DMS 273 (cell line): ENCODE measurements around the gene NAT9.
A peak's percentile ranks its signal among the peaks of the same experiment; 100 is the strongest.

Experiments used
- DNase-seq: peaks from one replicate; lab custom pipeline; 2025; ENCODE audit not compliant: unreplicated experiment; lab: John Stamatoyannopoulos, UW

NAT9 gene, protein sequence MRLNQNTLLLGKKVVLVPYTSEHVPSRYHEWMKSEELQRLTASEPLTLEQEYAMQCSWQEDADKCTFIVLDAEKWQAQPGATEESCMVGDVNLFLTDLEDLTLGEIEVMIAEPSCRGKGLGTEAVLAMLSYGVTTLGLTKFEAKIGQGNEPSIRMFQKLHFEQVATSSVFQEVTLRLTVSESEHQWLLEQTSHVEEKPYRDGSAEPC

DNA sequence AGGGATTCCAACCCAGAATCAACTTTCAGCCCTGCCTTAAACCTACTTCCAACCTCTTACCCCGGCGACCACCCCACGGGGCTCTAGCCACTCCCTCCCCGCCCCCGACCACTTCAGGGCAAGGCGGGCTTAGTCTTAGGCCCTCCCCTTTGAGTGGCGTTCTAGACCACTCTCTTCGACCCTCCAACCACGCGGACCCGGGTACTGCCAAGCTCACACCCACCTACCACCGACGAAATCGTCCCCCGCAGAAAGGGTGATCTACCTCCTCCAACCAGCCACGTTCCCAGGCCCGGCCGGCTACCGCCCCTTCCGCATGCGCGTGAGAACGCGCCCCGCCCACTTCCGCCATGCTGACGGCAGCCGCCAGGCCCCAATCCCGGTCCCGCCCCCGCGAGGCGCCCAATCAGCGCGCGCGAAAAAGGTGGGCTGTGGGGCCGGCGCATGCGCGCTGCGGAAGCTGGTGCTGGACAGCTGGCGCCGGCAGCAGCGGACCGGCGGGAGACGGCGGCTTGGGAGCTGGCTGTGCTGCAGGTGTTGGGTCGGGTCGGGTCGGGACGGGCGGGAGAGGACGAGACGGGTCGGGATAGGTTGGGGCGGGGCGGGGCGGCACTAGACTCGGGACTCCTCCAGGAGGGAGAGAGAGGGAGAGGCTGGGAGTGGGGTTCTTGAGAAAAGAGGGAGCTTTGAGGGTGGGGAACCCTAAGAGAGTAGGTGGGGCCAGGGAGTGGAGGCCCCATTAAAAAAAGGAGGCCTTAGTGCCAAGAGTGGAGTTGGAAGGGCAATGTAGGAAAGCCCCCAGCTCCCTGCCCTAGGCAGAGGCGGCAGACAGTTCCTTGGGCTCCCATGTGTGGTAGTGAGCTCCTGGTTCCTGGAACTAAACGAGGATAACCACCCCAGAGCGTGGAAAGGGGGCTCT is at the start of gene NAT9:
NAT9 (minus strand) TSS at position 302 of the 919 bp plus-strand sequence. CDS start 647 bp downstream, outside the sequence.
- DNase-seq: peak; percentile 99

- peak; percentile 84 for DNase-seq
Observed at GRCh38 chr17:74824961-74825627, 48.9 kb upstream of the NAT9 start.

DNA sequence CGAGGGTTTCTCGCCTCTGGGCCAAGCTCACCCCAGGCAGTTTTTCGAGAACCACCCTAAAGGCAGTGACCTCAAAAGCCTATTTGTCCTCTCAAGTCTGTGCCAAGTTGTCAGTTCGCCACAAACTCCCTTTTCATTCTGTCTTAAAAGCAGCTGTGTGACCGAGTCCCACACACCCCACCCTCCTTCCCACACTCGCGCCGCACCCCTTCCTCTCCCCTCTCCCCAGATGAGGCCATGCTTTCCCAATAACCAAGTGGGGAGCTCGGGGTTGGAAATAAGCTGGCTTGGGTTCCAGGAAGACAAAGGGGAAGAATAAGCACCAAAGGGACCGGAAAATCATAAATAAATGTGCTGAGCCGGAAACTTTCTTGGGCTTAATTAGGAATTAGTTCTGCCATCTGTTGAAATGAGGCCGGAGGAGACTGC is 46.8 kb upstream of the NAT9 start:
- peak; percentile 53 for DNase-seq

- DNase-seq: no peak
Observed at GRCh38 chr17:74822335-74822938, 46.3 kb upstream of the NAT9 start.

DNA sequence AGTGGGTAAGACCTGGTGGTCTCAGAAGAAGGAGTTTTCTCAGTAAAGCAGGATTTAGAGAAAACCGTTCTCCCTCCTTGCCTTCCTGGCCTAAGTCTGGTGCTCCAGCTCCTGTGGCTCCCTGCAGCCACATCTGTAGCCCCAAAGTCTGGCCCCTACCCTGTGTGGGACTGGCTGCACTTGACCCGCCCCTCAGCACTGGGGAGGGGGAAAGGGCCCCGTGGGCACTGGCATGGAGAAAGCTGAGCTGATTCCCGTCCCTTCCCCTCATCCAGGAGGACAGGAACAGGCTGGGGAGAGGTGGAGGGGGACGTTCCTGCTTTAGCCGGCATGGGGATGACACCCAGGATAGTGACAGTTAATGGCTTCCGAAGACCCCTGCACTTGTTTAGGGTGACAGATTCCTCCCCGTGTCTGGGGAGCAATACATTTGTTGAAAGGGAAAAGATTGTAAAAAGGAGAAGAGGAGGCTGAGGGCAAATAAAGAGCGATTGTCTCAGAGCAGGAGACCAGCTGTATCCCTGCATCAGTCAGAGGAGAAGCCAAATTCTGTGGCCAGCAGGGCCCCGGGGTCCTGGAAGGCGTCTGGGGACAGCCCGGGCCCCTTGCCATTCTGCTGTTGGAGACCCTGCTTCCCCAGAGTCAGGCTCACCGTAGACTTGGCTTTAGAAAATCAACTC is 45.6 kb upstream of the NAT9 start:
- DNase-seq: no peak

DNA sequence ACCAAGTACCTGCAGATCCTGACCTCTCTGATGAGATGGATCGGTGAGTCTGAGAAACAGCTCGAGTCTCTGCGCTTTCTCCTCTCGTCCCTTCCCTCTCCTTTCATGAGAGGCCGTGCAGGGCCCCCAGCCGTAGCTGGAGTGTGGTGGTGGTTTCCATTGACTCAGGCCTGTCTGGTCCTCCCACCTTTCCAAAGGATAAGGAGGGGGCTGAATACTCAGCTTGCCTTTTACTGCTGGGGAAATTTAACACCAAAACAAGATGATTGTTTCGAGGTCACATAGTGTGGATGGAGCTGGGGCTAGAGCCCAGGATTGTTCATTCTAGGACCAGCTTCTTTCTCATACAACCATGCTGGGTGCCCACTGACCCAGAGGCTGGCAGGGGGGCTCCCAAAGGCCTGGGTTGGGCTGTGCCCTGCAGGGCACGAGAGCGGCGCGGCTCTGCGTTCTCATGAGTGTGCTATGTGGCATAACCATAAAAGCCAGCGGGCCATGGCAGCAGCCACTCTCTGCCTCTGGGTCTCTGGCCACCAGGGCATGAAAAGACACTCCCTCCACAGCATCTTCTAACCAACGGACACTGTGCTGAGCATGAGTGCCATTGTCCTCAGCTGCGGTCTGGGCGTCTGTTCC is 43.8 kb upstream of the NAT9 start:
- no peak for DNase-seq

GRCh38 chr17:74818291-74818938 is 42.3 kb upstream of the NAT9 start:
- DNase-seq: no peak

DNA sequence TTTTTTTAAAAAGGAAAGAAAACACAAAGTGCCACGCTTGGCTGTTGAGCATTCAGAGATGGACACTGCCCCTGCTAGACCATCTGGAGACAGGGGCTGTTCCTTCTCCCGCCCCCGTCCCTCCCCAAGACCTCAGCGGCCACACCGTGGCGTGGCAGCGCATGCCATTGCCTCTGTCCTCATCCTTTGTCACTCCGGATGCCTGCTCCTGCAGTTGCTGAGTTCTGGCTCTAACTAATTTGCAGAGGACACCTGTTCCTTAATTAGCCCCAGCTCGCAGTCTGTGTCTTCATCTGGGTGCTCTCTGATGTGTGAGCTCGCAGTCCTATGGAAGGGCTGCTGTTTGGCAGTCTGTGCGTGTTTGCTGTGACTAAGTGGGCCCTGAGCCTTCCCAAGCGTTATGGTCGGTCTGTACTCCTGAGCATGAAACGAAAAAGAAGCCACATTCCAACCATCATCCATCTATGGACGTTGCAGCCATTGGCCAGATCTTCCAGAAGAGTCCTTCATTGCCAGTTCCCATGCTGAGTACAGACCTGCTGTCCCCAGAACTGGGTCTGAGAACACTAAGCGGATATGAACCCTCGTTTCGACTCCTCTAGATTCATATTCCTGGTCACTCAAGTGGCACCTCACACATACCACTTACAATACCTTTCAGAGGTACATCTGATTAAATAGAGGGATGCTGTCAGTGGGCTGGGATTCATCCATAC is 40.9 kb upstream of the NAT9 start:
- DNase-seq: peak; percentile 40

GRCh38 chr17:74815550-74816370 is 39.6 kb upstream of the NAT9 start:
- peak; percentile 58 for DNase-seq

DNA sequence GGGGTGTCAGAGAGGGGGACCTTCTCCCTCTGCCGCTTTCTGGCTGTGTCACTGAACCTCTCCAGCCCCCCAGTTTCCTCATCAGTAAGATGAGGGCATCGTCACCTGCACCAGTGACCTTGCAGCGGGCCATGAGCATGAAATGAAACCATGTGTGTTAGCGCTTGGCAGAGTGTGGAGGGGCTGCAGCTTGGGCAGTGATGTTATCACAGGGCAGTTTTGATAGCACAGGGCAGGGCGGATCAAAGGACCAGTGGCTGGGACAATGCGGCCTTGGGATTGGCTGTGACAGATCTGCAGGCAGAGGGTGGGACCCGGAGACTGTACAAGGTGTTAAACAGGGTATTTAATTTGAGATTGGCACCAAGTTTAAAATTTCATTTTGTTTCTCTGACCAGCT is 38.9 kb upstream of the NAT9 start:
- no peak for DNase-seq

- peak; percentile 48 for DNase-seq
Observed at GRCh38 chr17:74814453-74814852, 38.3 kb upstream of the NAT9 start.

DNA sequence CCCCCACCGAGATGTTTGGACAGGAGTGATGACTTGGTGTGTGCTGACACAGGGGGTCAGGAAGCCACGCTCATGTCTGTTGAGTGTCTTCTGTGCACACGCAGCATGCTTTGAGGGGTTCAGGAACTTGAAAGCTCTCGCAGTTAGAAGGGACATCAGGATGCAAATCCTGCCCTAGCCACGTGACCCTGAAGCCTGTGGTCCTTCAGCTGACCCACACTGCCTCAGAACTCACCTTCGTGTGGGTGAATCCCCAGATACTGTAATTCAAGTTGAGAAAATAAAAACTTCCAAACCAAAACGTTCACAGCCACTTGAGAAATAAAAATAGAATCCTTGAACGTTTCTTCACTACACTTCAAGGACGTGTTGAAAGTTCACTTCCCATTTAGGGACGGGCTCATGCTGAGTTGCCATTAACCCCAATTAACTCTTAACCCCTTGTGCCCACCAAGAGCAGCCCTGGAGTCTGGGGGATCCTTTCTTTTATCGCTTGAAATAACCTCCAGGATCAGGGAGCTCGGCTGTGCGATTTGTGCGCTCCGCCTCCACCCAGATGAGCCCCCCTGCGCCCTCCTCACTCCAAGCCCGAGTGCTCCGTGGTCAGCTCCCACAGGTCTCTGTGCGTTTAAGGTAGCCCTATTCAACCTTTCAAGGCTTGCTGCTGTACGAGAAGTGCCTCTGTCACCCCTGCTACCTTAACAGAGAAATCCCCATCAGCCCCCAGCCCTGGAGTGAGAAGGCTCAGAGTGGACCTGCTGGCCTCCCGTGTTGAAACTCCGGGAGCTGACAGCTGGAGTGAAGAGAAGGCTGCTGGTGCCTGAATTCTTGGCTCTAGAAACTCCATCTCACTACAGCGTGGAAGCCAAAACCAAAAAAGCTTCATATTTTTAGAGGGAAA is 36.2 kb upstream of the NAT9 start:
- peak; percentile 22 for DNase-seq

DNA sequence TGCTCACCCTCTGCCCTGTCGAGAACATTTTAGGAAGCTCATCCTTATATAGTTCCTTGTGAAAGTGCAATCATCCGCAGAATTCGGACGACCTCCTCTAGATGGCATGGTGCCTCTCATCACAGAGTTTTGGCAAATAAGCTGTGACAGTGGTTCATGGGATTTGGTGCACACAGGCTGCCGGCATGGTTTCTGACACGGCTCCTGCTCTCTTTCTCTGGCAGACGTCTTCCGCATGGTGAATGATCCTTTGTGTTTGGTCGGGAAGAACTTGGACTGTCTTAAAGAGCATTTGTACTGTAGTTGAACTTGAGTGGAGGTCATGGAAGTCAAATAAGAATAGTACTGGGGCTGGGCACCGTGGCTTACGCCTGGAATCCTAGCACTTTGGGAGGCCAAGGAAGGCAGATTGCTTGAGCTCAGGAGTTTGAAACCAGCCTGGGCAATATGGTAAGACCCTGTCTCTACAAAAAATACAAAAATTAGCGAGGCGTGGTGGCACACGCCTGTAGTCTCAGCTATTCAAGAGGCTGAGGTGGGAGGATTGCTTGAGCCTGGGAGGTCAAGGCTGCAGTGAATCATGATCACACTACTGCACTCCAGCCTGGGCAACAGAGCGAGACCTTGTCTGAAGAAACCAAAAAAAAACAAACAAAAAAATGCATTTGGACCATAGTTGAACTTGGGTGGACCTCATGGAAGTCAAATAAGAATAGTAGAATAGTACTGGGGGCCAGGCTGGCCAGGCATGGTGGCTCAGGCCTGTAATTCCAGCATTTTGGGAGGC is 34.7 kb upstream of the NAT9 start:
- DNase-seq: no peak

DNA sequence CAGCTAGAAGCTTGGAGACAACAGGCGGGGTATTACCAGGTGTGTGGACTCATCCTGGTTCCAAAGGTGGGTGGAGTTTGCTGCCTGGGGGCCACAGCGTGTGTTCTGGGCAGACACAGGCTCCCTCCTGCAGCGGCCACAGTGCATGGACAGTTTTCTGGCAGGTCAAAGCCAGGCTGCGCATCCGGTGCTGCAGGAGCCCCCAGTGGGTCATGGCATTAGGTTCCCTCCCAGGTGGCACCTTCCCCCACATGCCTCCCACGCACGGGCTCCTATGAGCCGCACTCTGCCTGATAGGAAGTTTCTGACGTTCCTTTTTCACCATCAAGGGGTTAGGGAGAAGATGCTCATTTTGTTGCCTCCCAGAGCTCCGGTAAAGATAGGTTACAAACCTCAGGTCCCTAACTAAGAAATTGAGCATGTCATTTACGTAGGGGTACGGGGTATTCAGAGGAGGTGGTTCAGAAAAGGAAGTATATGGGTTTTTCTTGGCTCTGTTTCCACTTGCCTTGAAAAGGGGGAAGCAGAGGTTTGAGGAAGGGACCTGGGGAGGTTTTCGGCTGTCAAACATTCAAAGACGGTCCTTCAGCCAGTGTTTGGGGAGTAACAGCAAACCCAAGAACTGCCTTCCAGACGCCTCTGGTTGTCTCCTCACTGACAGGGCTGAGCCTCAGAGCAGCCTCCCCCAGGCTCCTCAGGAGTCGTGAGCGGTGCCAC is 32.7 kb upstream of the NAT9 start:
- peak; percentile 26 for DNase-seq

- peak; percentile 98 for DNase-seq
Observed at GRCh38 chr17:74807925-74808324, 31.8 kb upstream of the NAT9 start.

GRCh38 chr17:74807441-74807840 is 31.3 kb upstream of the NAT9 start:
- DNase-seq: peak; percentile 89
